Endometrial microvascular endothelial cells (primary cell): ENCODE measurements around the gene YTHDF1. TPM values are rescaled to one million over a fixed set of nuclear protein-coding genes. Genes with fewer than 3 reads are reported as not detected.
"Not testable (repeated sequence)": the region's sequence is repeated elsewhere in the genome, so short reads cannot be mapped to it uniquely, and the experiment has no call there.

ENCODE experiments used
- in situ Hi-C: cut with HindIII; loops from 2 replicates; pipeline ENCODE4 v1.10.0; 2017; ENCODE audit warnings: low sequenced_read_pairs, low pct_unique_long_range_greater_than_20kb; ENCODE audit errors: inconsistent ontology term
- total RNA-seq: library from RNA; depleted of rRNA; stranded (reverse); fragments of >200 nt; gene quantifications from one replicate; pipeline ENCODE4 v1.2.3, GENCODE V29; 2015; ENCODE audit errors: inconsistent ontology term

The YTHDF1 gene
- total RNA-seq, 1 donor from 2014 or later = 37.3 TPM

DNA sequence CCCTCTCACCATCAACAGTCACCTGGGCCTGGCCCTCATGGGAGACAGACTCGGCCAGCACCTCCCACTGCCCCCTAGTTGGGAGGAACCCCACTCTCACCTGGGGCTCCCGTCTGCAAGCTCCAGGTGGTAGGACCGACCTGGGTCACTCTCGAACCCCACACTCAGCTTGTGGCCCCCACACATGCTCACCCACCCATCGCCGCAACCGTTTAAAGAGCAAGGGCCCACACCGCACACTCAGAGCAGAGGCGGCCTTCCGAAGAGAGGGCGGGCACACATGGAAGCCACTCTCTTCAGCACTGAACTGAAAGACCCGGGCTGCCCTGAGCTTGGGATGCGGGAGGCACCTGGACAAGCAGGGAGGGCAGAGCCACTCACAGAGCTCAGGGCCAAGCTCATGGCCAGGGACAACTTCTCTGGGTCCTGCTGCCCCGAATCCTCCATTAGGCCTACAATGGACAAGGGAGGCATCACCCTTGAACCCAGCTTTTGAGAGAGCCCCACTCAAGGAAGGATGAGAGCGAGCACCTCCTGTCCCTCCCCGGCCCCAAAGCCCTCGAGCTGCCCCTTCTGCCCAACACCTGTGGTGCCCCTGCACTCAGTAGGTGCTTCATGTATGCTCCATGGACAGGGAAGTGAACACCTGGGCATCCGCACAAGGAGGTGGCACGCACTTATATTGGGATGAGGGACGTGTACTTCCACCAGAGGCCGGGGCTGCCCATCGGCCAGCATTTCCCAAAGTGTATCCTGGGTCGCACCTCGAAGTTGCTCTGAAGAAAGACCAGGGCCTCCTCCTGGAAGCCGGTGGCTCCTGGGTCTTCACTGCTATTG is 50.4 kb downstream of the YTHDF1 start:
- in situ Hi-C loops = no loop called here

DNA sequence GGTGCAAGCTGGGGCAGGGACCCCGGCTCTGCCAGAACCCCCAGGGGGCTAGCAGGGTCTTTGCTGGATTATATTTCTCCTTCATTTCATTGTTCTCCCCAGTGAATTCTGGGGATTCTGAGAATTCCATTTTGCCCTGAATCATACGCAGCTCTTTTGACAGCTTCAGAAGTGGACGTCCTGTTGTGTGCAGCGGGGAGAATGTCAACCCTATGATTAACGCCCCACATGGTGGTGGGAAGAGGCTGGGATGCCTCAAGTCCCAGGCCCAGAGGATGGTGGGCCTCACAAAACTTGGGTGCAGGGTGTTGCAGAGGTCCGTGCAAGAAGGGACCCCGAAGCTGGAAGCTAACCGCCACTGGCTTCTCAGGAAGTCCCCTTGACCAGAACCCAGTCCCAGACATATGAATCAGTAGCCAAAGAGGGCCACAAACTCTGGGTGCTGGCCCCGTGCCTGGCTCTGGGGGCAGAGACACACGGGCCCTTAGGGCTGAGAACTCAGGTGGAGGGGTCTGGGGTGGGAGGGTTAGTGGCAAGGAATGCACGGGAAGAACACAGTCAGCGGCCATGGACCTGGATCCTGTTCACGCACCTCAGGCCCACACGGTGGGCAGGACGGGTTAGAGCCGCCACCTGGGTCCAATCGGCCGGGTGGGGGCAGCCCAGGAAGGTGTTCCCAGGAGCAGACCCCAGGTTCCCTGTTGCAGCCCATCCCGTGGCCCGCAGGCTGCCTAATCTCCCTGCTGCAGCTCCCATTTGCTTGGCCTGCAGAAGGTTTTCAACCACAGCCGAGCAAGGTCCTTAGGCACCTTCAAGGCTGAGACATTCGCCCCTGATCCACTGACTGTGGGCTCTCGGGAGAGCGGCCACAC is 51.2 kb downstream of the YTHDF1 start:
- in situ Hi-C loops = no loop called here

DNA sequence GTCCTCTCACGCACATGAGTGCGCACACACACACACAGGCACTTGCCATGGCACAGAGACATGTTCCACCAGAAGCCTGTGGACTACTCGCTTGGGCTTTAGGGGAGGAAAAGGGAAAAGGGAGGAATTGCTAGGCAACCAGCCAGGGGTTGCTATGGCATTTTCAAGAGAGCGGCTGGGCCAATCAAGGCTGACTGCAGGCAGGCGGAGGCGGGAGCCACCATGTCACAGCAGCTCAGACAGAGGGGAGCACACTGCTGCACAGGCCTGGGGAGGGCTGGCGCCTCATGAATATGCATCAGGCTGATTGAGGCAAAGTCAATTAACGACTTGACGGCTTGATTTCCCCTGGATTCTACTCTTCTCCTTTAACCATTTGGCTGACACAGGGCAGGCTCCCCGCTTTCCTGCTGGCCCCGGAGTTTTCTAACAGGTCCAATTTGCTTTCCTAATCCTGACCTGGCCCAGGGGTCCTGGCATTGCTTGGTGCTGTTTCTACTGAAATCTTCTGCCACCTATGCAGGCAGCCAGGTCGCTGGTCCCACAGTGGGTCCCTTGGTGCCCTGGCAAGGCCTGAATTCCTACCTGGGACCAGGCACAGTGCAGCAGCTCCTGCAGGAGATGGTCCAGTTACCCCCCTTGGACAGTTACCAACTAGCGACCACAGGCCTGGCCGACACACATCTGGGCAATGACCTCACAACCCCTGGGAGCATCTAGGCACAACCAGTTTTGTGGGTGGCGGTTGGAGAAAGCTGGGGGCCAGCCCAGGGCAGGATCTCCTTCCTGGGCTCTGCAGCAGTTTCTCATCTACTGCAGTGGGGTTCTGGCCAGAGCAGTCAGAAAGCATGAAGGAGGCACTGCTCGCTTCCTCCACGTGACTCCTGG is 52.1 kb downstream of the YTHDF1 start:
- in situ Hi-C loops = no loop called here

DNA sequence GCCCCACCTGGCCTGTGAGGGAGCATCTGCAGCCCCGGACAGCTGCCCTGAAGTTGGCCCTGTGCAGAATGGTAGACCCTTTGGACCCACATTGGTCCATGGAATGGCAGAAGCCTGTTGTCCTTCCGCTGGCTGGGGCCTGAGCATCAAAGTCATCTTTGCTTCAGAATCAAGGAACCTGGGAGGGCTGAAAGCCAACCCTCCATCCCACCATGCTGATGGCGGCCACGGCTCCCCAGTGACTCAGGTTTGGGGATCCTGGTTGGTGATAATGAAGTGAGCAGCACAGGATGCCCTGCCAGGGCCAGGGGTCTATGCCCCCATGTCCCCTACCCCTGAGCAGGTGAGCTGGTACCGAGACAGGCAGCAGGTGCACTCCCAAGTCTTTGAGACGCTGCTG is 52.8 kb downstream of the YTHDF1 start:
- in situ Hi-C loops = no loop called here

DNA sequence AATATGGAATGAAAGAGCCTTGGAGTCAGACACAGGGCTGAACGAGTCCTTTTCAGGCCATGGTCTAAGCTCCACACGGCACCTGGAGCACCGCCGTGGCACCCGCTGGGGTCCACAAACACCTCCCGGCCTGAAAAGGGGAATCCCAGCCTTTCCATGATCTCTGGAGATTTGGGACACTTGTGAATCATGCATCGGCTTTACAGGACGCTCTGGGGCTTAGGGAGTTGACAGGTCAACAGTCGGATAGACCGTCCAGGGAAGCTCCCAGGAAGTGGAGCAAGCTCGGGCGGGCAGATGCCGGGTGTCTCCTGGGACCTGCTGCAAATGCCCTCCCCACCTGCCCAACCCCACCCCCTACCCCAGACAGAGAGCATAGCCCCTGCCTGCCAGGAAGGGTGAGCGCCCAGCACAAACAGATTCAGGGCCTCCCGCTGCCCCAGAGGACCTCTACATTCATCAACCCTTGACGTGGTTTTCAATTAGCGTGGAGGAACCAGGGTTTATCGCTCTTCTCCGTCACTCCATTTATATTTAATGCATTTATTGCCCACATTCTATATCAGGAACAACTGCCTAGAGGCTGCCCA is 53.6 kb downstream of the YTHDF1 start:
- in situ Hi-C loops = no loop called here

DNA sequence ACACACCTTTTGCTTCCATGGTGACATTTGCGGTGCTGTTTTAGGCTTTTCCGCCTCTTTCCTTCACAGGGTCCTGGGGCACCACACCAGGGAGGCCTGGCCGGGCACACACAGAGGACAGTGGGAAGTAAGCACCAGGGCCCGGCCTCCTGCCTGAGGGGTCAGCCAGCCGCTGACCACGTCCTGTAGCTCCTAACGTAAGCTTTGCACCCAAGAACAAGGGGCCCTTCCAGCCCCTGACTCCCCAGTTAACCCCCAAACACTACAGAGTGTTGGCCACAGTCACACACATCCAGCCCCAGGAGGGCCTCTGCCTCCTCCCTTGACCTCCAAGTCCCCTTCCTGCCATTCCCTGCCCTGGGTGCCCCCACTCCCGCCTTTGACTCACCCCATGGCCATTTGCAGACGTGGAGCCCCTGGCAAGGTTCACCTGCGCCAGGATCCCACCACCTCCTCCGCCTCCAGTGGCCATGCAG is 54.7 kb downstream of the YTHDF1 start:
- in situ Hi-C loops = no loop called here

DNA sequence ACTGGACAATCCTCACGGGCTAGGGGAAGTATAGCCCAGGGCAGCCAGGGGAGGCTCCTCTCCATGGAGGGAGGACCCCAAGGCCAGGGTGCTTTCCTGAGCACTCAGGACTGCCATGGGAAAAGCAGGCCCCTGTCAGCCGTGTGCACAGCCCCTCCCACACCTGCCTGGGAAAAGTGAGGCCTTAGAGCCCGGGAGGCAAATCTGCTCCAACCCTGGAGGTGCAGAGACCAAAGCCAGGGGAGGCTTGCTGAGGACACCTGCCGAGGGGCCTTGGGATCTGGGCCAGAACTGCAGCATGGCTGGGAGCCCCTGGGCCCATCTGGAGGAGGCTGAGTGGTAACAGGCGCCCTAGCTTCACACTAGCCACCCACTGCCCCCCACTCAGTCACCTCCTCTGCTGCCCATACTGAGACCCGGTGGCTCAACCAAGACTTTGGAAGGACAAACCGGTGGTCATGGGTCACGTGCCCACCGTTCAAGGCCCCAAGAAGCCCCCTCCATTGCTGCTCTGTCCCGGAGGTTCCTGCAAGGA is 55.2 kb downstream of the YTHDF1 start:
- in situ Hi-C loops = no loop called here

DNA sequence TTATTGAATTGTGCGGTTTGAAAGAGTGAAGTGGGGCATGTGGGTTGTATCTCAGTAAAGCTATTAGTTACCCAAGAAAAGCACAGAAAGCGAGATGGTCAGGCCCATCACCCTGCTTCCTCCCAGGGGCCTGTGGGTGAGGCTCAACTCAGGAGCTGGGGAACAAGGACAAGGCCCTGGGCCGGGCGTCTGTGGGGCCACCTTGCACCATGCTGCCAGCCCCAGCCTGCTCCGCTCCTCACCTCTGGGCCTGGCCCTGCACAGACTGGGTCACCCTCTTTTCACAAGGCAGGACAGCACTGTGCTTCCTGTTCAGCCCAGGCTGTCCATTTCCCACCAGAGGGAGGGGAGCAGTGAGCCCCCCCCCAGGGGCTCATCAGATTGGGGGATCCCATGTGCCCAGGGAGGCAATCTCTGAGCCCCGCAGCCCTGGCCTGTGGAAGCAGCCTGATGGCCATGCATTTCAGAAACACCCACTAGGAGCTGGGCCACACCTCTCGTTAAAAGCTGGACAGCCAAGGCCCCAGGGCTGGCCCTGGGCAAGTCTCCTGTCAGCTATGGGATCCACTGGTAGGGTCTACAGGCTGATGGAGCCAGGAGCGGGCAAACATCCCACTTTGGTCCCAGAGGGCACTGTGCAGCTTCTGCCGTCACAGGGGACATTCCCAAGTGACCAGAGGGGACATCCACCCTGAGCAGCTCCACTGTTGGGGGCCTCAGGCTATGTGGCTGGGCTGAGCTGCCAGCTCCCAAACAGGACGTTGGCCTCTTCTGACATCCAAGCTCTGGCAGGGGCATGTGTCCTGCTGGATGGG is 55.9 kb downstream of the YTHDF1 start:
- in situ Hi-C loops = no loop called here

DNA sequence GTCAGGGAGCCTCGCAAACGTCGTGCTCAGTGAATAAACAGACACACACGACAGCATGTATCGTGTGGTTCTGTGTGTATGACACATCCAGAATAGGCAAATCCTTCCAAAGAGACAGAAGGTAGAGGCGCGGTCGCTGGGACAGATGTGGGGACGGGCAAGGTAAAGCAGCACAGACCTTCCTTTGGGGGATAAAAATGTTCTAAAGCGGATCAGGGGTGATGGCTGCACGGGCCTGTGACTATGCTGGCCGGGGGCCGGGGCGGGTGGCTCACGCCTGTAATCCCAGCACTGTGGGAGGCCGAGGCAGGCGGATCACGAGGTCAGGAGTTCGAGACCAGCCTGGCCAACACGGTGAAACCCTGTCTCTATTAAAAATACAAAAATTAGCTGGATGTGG is 56.7 kb downstream of the YTHDF1 start:
- in situ Hi-C loops = not testable (repeated sequence)

DNA sequence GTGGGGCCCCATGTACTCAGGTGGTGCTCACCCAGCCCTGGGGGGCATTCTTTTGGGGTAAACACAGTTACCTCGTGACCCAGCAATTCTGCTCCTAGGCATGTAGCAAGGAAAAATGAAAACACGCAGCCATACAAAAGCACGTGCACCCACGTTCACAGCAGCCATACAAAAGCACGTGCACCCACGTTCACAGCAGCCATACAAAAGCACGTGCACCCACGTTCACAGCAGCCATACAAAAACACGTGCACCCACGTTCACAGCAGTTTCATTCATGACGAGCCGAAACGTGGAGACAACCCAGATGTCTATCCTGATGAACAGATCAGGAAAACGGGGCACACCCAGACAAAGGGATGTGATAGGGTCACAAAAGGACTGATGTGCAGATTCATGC is 57.1 kb downstream of the YTHDF1 start:
- in situ Hi-C loops = no loop called here

DNA sequence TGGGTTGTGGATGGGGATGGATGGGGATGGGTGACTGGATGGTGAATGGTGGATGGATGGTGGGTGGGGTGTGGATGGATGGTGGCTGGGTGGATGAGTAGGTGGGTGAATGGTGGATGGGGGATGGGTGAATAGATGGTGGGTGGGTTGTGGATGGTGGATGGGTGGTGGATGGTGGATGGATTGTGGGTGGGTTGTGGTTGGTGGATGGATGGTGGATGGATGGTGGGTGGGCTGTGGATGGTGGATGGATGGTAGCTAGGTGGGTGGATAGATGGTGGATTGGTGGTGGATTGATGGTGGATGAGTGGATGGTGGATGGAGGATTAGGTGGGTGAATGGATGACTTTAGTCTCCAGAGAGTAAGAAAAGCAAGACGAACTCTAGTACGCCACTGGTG is 57.6 kb downstream of the YTHDF1 start:
- in situ Hi-C loops = no loop called here

DNA sequence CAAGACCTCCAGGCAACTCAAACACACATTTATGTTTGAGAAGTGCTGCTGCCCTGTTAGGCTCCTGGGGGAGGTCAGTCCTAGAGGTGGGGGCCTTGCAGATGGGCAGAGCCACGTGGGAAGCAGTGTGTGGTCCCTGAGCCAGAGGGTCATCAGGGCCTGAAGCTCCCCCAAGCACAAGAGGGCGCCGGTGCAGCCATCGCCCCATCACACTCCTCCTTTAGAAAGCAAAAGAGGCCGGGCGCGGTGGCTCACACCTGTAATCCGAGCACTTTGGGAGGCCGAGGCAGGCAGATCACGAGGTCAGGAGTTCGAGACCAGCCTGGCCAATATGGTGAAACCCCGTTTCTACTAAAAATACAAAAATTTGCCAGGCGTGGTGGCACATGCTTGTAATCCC is 58.5 kb downstream of the YTHDF1 start:
- in situ Hi-C loops = not testable (repeated sequence)

DNA sequence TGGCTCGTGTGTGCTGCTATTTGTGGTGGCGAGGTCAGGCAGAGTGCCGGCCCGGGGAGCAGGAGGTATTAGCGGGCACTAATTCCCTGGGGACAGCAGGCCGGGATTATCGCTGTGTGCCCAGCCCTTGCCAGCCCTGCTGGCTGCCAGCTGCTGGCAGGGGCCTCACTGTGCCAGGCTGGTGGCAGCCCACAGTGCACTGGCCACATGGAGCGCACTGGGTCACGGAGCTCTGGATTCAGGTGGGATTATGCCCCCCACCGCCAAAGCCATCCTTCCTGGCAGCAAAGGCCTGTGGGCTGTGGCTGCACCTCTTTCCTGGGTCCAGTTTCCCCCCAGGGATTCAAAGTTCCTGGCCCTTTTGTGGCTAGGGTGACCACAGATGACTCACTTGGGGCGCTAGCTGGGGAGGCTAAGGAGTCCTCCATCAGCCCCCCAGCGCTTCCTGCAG is 59.7 kb downstream of the YTHDF1 start:
- in situ Hi-C loops = no loop called here

DNA sequence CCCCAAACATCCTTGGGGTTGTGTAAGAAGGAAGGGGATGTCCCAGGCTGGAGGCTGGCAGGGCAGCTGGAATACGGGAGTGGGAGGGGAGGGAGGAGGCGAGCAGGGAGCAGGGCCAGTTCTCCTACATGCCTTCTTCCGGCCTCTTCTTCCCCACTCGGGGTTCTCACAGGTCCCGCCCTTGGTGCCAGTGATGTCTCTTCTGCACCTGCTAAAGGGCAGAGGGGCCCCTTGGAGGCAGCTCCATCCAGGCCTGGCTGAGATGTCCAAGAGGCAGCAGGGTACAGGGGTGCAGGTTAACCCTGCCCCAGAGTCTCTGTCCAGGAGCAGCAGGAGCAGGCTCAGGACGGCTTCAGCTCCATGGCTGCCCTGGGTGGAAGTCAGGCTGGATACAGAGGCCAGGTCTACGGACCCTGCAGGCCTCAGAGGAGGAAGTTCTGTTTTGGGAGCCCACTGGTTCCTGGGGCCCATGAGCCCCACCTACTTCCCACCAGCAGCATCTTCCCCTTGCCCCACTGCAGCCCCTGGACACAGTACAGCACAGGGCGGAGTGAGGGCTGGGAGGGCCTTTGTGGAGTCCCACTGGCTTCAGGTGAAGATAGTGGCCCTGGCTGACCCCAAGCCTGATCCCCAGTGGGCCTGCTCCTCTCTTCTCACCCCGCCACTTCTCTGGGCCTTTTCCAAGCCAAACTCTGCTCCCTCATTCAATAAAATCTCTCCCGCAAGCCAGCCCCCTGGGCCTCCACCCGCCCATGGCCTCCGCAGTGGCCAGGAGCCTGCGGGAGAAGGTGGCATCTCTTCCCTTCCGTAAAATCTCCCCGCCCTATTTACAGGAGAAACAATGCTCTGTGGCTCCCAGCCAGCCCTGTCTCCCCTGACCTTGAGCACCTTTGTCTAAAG is 60.4 kb downstream of the YTHDF1 start:
- in situ Hi-C loops = no loop called here

DNA sequence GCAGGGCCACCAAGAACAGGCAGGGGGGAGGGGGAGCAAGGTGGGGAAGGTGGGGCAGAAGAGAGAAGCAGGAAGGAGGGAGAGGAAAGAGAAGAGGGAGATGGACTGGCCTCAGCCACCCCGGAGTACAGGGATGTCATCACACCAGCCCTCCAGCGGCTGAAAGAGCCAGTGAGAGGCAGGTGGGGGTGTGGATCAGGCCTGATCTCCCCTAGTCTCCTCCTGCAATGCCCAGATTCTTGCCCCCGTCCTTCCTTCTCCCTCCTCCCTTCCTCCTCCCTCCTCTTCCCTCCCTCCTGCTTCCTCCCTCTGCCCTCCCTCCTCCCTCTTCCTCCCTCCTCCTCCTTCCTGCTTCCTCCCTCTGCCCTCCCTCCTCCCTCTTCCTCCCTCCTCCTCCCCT is 61.5 kb downstream of the YTHDF1 start:
- in situ Hi-C loops = no loop called here
